Measurements from ENCODE around the gene MEIS1.

MEIS1 gene

GRCh38 chr2:66432801-66433694 is 1.9 kb upstream of the MEIS1 start:
- DNase-seq: no peak

- DNase-seq: no peak
Observed at GRCh38 chr2:66433695-66433944, 1.3 kb upstream of the MEIS1 start.

- no peak for DNase-seq
Observed at GRCh38 chr2:66433945-66434678, 813 bp upstream of the MEIS1 start.

- no peak for DNase-seq
Observed at GRCh38 chr2:66435549-66435875, 587 bp downstream of the MEIS1 start.

- no peak for DNase-seq
Observed at GRCh38 chr2:66435963-66436362, 1.0 kb downstream of the MEIS1 start.

- no peak for DNase-seq
Observed at GRCh38 chr2:66436581-66437001, 1.7 kb downstream of the MEIS1 start.

GRCh38 chr2:66437109-66437690 is 2.3 kb downstream of the MEIS1 start:
- DNase-seq: no peak

GRCh38 chr2:66437691-66438497 is 3.0 kb downstream of the MEIS1 start:
- no peak for DNase-seq

GRCh38 chr2:66438498-66438833 is 3.5 kb downstream of the MEIS1 start:
- DNase-seq: no peak

- DNase-seq: no peak
Observed at GRCh38 chr2:66438891-66439811, 4.2 kb downstream of the MEIS1 start.

- DNase-seq: no peak
Observed at GRCh38 chr2:66439812-66440542, 5.1 kb downstream of the MEIS1 start.

GRCh38 chr2:66440708-66441497 is 6.0 kb downstream of the MEIS1 start:
- no peak for DNase-seq

GRCh38 chr2:66441581-66442320 is 6.8 kb downstream of the MEIS1 start:
- DNase-seq: no peak

GRCh38 chr2:66442516-66443185 is 7.7 kb downstream of the MEIS1 start:
- no peak for DNase-seq

- DNase-seq: no peak
Observed at GRCh38 chr2:66443186-66443978, 8.5 kb downstream of the MEIS1 start.

- DNase-seq: no peak
Observed at GRCh38 chr2:66443979-66444861, 9.3 kb downstream of the MEIS1 start.
